Neuron (in vitro differentiated cells): ENCODE results near the gene GALNS.
"Not testable (repeated sequence)": the region's sequence is repeated elsewhere in the genome, so short reads cannot be mapped to it uniquely, and the experiment has no call there.

Experiments
- H2AFZ ChIP-seq: one replicate; pipeline ENCODE4 v1.6.1; 2013; ENCODE audit warnings: low read depth, mild to moderate bottlenecking, inconsistent platforms, low read length, moderate library complexity
- H3K27me3 ChIP-seq: one replicate; pipeline ENCODE4 v1.6.1; 2013; ENCODE audit warnings: low read length; ENCODE audit not compliant: insufficient read depth
- H3K36me3 ChIP-seq: one replicate; pipeline ENCODE4 v1.6.1; 2013; ENCODE audit warnings: low read length; ENCODE audit not compliant: insufficient read depth
- H3K4me1 ChIP-seq: one replicate; pipeline ENCODE4 v1.6.1; 2013; ENCODE audit warnings: low read length; ENCODE audit not compliant: insufficient read depth
- H3K4me3 ChIP-seq: 2 replicates; pipeline ENCODE4 v1.5.1; 2013; ENCODE audit warnings: mild to moderate bottlenecking, low read length, moderate library complexity
- H3K9me3 ChIP-seq: one replicate; pipeline ENCODE4 v1.6.1; 2013; ENCODE audit warnings: low read length

The GALNS gene

DNA sequence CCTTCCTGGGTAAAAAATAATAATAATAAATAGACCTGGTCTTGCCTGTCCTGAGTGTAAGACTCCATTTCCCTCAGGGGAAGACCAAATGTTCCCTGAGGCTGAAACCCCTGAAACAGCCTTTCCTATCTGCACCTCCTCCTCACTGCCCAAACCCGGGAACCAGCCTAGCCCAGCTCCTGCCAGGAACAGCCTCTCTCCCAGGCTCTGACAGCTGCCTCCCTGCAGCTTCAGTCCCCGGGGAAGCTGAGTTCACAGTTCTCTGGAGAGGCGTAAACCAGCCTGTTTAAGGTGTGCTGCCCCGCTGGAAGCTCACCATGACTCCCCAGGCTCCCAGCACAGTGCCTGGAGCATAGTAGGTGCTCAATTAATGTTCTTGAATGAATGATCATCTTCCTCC is 60.5 kb downstream of the GALNS start:
- Histone ChIP-seq H3K4me1 (no peaks in the 10 kb centered on the region), H2AFZ (no peak overlapping the region), H3K4me3 (no peak overlapping the region), H3K9me3 (no peaks in the 10 kb centered on the region), H3K36me3 (no peaks in the 10 kb centered on the region), H3K27me3 (peaks cover 13% of the 10 kb centered on the region)

- no peaks in the 10 kb centered on the region for H3K9me3 ChIP-seq
- H2AFZ ChIP-seq: no peak overlapping the region
- no peaks in the 10 kb centered on the region for H3K36me3 ChIP-seq
- peaks cover 17% of the 10 kb centered on the region for H3K27me3 ChIP-seq
- no peak overlapping the region for H3K4me3 ChIP-seq
- H3K4me1 ChIP-seq: peaks cover 7% of the 10 kb centered on the region
Observed at GRCh38 chr16:88793251-88793954, 63.3 kb downstream of the GALNS start.

DNA sequence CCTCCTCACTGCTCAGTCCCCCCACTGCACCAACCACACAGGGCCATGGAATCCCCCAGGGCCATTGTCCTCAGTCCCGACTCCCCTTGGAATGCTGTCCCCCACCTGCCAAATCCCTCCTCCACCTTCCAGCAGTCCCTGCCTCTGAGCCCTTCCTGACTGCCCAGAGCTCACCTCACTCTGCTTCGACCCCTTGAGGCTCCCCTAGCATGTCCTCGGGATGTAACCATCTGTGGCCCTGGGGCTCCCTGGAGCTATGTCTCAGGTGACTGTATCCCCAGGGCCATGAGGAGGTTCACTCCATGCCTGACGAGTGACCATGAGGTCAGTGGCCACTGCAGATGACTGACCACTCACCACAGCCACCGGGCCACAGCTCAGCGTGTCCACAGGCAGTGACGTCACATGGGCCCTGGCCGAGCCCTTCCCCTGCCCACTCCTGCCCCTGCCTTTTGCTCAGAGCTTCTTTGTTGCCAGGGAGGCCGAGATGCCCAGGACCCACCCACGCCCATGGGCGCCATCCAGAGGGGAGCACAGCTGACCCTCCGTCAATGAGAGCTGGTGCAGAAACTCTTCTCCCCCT is 64.0 kb downstream of the GALNS start:
- H3K4me1 ChIP-seq: peaks cover 7% of the 10 kb centered on the region
- no peak overlapping the region for H2AFZ ChIP-seq
- peaks cover 17% of the 10 kb centered on the region for H3K27me3 ChIP-seq
- H3K9me3 ChIP-seq: no peaks in the 10 kb centered on the region
- H3K4me3 ChIP-seq: no peak overlapping the region
- no peaks in the 10 kb centered on the region for H3K36me3 ChIP-seq

DNA sequence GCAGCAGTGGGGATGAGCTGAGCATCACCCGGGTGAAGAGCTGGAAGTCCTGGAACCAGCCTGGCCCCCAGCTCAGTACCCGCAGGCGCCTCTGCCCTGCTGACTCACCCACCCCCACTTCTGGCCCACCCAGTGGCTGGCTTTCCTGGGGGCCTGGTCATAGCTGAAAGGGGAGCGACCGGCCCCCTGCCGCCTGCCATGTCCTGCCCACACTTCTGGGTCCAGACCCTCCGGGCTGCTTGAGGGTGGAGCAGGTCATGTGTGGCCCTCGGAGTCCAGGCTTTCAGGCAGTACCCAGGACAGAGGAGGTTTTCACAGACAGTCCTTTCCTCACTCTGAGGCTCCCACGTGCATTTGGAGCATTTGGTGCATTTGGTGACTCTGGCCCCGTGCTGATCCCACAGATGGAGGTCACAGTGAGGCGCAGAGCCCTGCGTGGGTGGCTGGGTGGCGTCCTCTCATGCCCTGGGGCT is 64.6 kb downstream of the GALNS start:
- H3K4me3 ChIP-seq: no peak overlapping the region
- H3K27me3 ChIP-seq: peaks cover 19% of the 10 kb centered on the region
- H3K4me1 ChIP-seq: peaks cover 7% of the 10 kb centered on the region
- no peaks in the 10 kb centered on the region for H3K9me3 ChIP-seq
- H3K36me3 ChIP-seq: no peaks in the 10 kb centered on the region
- no peak overlapping the region for H2AFZ ChIP-seq

- peaks cover 24% of the 10 kb centered on the region for H3K27me3 ChIP-seq
- peaks cover 7% of the 10 kb centered on the region for H3K4me1 ChIP-seq
- no peaks in the 10 kb centered on the region for H3K9me3 ChIP-seq
- no peaks in the 10 kb centered on the region for H3K36me3 ChIP-seq
- H3K4me3 ChIP-seq: no peak overlapping the region
- peak overlapping the region; percentile 15 for H2AFZ ChIP-seq
Observed at GRCh38 chr16:88790312-88791211, 66.2 kb downstream of the GALNS start.

GRCh38 chr16:88789594-88789993 is 67.2 kb downstream of the GALNS start:
- H3K9me3 ChIP-seq: no peaks in the 10 kb centered on the region
- no peaks in the 10 kb centered on the region for H3K36me3 ChIP-seq
- H2AFZ ChIP-seq: no peak overlapping the region
- no peak overlapping the region for H3K4me3 ChIP-seq
- H3K4me1 ChIP-seq: peaks cover 7% of the 10 kb centered on the region
- H3K27me3 ChIP-seq: peaks cover 26% of the 10 kb centered on the region

GRCh38 chr16:88788749-88789148 is 68.0 kb downstream of the GALNS start:
- H3K4me1 ChIP-seq, H3K36me3 ChIP-seq, H3K9me3 ChIP-seq, H2AFZ ChIP-seq, H3K4me3 ChIP-seq: not testable (repeated sequence)
- H3K27me3 ChIP-seq: peaks cover 29% of the 10 kb centered on the region

GRCh38 chr16:88787579-88788314 is 69.0 kb downstream of the GALNS start:
- Histone ChIP-seq H3K27me3 (peaks cover 32% of the 10 kb centered on the region), H2AFZ (no peak overlapping the region), H3K36me3 (no peaks in the 10 kb centered on the region), H3K9me3 (no peaks in the 10 kb centered on the region), H3K4me1 (peaks cover 7% of the 10 kb centered on the region), H3K4me3 (no peak overlapping the region)

GRCh38 chr16:88785106-88785924 is 71.4 kb downstream of the GALNS start, which contains the start of gene PIEZO1:
Gene PIEZO1 (minus strand): TSS chr16:88785220. CDS start chr16:88784964, 256 bp downstream.
- no peaks in the 10 kb centered on the region for H3K9me3 ChIP-seq

GRCh38 chr16:88784856-88785105 is 72.0 kb downstream of the GALNS start:
- H3K9me3 ChIP-seq: no peaks in the 10 kb centered on the region
- H3K4me1 ChIP-seq: no peaks in the 10 kb centered on the region
- peaks cover 36% of the 10 kb centered on the region for H3K27me3 ChIP-seq
- peak overlapping the region; percentile 36 for H2AFZ ChIP-seq
- peak overlapping the region; percentile 28 for H3K4me3 ChIP-seq
- H3K36me3 ChIP-seq: no peaks in the 10 kb centered on the region

More at GRCh38 chr16:88785106-88785924, 71.4 kb downstream of the GALNS start, which contains the start of gene PIEZO1:
- peaks cover 1% of the 10 kb centered on the region for H3K4me1 ChIP-seq
- peak within 1 kb of the TSS; percentile 36 for H2AFZ ChIP-seq
- H3K27me3 ChIP-seq: peaks cover 37% of the 10 kb centered on the region
- peak within 1 kb of the TSS; percentile 28 for H3K4me3 ChIP-seq
- H3K36me3 ChIP-seq: no peaks in the 10 kb centered on the region

DNA sequence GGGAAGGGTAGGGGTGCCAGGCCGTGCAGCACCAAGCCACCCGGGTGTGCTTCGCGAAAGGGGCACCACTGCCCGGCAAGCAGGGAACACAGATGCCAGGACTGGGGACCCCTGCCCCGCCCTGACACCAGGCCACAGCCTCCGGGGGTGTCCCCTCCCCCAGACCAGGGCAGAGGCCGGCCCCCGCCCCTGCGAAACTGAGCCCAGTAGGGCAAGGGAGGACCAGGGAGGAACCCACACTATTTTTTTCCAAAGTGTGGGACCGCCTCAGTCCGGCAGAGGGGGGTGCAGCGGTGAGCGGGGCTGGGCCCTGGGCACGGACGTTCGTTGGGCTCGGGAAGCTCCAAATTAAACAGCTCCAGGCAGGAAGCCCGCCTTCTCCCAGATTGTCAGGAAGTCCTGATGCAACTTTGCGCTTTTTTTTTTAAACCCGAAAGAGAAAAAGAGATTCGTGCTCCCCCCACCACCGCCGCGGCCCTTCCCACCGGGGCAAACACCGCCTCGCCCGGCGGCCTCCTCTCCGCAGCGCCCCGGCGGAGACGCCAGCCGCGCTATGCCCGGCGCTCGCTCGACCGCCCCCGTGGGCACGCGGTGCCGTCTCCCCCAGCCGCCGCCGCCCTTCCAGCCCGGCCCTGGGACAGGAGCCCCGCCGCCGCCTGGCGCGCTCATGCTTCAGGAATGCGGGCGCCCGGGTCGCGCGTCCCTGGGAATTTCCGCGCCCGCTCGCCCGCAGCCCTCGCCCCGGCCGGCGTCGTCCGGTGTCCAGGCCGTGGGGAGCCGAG is 72.5 kb downstream of the GALNS start:
- no peaks in the 10 kb centered on the region for H3K9me3 ChIP-seq
- no peaks in the 10 kb centered on the region for H3K4me1 ChIP-seq
- peak overlapping the region; percentile 36 for H2AFZ ChIP-seq
- H3K27me3 ChIP-seq: peaks cover 36% of the 10 kb centered on the region
- H3K4me3 ChIP-seq: peak overlapping the region; percentile 28
- H3K36me3 ChIP-seq: no peaks in the 10 kb centered on the region
